ENCODE data around the gene ADH5.
"Not testable (repeated sequence)": the region's sequence is repeated elsewhere in the genome, so short reads cannot be mapped to it uniquely, and the experiment has no call there.

ADH5 gene

GRCh38 chr4:99126376-99126775 is 37.8 kb upstream of the ADH5 start:
- Mint-ChIP-seq H3K27me3 (ENCODE audit: low read depth, poor library complexity) (no peaks in the 10 kb centered on the region), H3K27ac (no peak overlapping the region), H3K4me3 (no peak overlapping the region), H3K36me3 (ENCODE audit: low read depth) (peaks cover 7% of the 10 kb centered on the region), H3K4me1 (no peaks in the 10 kb centered on the region), H3K9me3 (peaks cover 10% of the 10 kb centered on the region)
- TF ChIP-seq CTCF (IDR thresholded peaks at IDR 0.05): no peak
- no peak for DNase-seq

DNA sequence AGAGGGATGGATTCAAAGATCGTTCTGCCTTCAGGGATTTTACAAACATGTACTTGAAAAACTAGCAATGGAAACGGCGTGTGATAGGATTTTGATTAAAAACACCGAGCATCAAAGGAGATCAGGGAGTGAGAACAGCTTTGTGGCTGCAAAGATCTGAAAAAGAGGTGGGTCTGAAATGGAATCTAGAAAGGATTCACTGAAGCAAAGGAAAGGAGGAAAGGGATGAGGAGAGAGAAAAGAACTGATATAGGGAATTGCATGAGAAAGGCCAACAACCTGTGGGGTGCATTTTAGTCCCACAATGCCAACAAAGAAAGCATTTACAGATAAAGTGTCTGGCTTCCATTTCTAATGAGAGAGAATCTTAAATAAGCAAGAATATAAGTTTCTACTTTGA is 32.4 kb upstream of the ADH5 start:
- no peak for TF ChIP-seq CTCF (IDR thresholded peaks at IDR 0.05)
- Mint-ChIP-seq H3K27me3 (ENCODE audit: low read depth, poor library complexity) (no peaks in the 10 kb centered on the region), H3K36me3 (ENCODE audit: low read depth) (peaks cover 19% of the 10 kb centered on the region), H3K4me1 (no peaks in the 10 kb centered on the region), H3K9me3 (peaks cover 22% of the 10 kb centered on the region), H3K27ac (no peak overlapping the region), H3K4me3 (no peak overlapping the region)
- no peak for DNase-seq

DNA sequence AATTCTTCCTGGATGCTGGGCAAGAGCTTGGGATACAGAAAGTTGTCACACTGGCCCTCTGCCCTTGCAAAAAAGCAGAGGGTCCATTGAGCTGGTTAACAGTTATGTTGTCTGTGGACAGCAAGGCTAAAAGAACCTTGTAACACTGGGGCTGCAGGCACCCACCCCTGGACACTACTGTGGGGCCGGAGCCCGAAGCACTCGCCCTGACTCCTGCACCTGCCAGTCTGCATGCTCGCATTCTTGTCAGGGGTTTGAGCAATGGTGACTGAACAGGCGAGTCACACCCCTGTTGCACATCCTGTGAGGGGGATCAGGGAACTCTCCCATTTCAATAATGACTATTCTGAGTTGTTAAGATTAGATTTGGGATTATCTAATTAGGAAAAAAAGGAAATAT is 31.9 kb upstream of the ADH5 start:
- TF ChIP-seq CTCF (IDR thresholded peaks at IDR 0.05): no peak
- Mint-ChIP-seq H3K36me3 (ENCODE audit: low read depth) (peaks cover 19% of the 10 kb centered on the region), H3K27ac (no peak overlapping the region), H3K27me3 (ENCODE audit: low read depth, poor library complexity) (no peaks in the 10 kb centered on the region), H3K4me3 (no peak overlapping the region), H3K4me1 (no peaks in the 10 kb centered on the region), H3K9me3 (peaks cover 25% of the 10 kb centered on the region)
- no peak for DNase-seq

GRCh38 chr4:99117876-99118693 is 29.5 kb upstream of the ADH5 start:
- H3K9me3 Mint-ChIP-seq: peaks cover 27% of the 10 kb centered on the region
- DNase-seq: no peak
- peaks cover 25% of the 10 kb centered on the region for H3K36me3 Mint-ChIP-seq (ENCODE audit: low read depth)
- H3K4me3 Mint-ChIP-seq: no peak overlapping the region
- no peaks in the 10 kb centered on the region for H3K4me1 Mint-ChIP-seq
- no peaks in the 10 kb centered on the region for H3K27me3 Mint-ChIP-seq (ENCODE audit: low read depth, poor library complexity)
- no peak for TF ChIP-seq CTCF (IDR thresholded peaks at IDR 0.05)
- no peak overlapping the region for H3K27ac Mint-ChIP-seq

- Mint-ChIP-seq H3K9me3 (peaks cover 27% of the 10 kb centered on the region), H3K27ac (peak overlapping the region; percentile 32), H3K36me3 (ENCODE audit: low read depth) (peaks cover 25% of the 10 kb centered on the region)
- H3K27me3 Mint-ChIP-seq (ENCODE audit: low read depth, poor library complexity); H3K4me3 Mint-ChIP-seq; H3K4me1 Mint-ChIP-seq; DNase-seq: not testable (repeated sequence)
Measured at GRCh38 chr4:99117122-99117841, 28.7 kb upstream of the ADH5 start.

DNA sequence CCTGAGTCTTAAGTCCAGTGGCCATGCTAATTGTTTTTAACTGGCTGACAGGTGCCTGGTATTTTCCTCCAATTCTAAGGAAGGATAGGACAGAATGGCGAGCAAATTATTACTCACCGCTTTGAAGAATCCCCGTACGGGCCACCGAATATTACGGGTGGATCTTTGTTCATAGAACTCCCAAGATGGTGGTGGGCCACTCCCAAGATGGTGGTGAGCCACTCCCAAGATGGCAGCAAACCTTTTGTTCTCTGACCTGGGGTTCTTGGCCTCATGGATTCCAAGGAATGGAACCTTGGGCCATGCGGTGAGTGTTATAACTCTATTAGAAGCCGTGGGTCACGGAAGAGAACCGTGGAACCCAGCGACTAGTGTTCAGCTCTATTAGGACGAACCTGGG is 20.7 kb upstream of the ADH5 start:
- DNase-seq; H3K9me3 Mint-ChIP-seq; H3K4me1 Mint-ChIP-seq; H3K27ac Mint-ChIP-seq; H3K27me3 Mint-ChIP-seq (ENCODE audit: low read depth, poor library complexity); H3K4me3 Mint-ChIP-seq: not testable (repeated sequence)
- H3K36me3 Mint-ChIP-seq (ENCODE audit: low read depth): peaks cover 21% of the 10 kb centered on the region

Measured in nephron progenitor cell (in vitro differentiated cells).